Natural killer cell (primary cell): ENCODE measurements around the gene S100A2. TPM values are rescaled to one million over a fixed set of nuclear protein-coding genes. Genes with fewer than 3 reads are reported as not detected.

Source experiments
- ATAC-seq, 3 donors: fragments of 150-1000 bp in 2 of 3; fragments of 200-7000 bp in 1 of 3; cut with Tn5 transposase; 1 replicate in 1 of 3; 2 replicates in 2 of 3; pipeline ENCODE4 v1.10.0; 2021; ENCODE audit warnings: mild to moderate bottlenecking in 2 of 3, moderate library complexity in 2 of 3
- DNase-seq, 2 donors: peaks; one replicate each; pipeline versions ENCODE4 v3.0.0 to v3.0.0-alpha.2; 2013 to 2021; ENCODE audit warnings: mixed read lengths in 1 of 2
- H3K27ac ChIP-seq: one replicate; pipeline ENCODE4 v1.5.1; 2013; ENCODE audit warnings: mild to moderate bottlenecking, low read length
- H3K27me3 ChIP-seq: one replicate; pipeline ENCODE4 v1.6.1; 2013; ENCODE audit warnings: low read length; ENCODE audit not compliant: control insufficient read depth, insufficient read depth
- H3K36me3 ChIP-seq: one replicate; pipeline ENCODE4 v1.6.1; 2013; ENCODE audit warnings: low read length; ENCODE audit not compliant: control insufficient read depth, insufficient read depth
- H3K4me1 ChIP-seq: one replicate; pipeline ENCODE4 v1.6.1; 2013; ENCODE audit warnings: low read length; ENCODE audit not compliant: control insufficient read depth, insufficient read depth
- H3K4me3 ChIP-seq: one replicate; pipeline ENCODE4 v1.5.1; 2013; ENCODE audit warnings: low read length
- H3K9me3 ChIP-seq: one replicate; pipeline ENCODE4 v1.6.1; 2013; ENCODE audit warnings: low read length; ENCODE audit not compliant: control insufficient read depth, insufficient read depth
- H3K27ac Mint-ChIP-seq, 2 donors: one replicate each; pipeline ENCODE4 v1.8.0; 2022; ENCODE audit warnings: mild to moderate bottlenecking in 2 of 2, mixed read lengths in 2 of 2, moderate library complexity in 1 of 2
- H3K27me3 Mint-ChIP-seq, 2 donors: one replicate each; pipeline ENCODE4 v1.8.0; 2022; ENCODE audit warnings: low read depth in 2 of 2, mixed read lengths in 2 of 2
- H3K36me3 Mint-ChIP-seq: one replicate; pipeline ENCODE4 v1.8.0; 2022; ENCODE audit warnings: mixed read lengths
- H3K4me1 Mint-ChIP-seq, 2 donors: one replicate each; pipeline ENCODE4 v1.8.0; 2022; ENCODE audit warnings: mixed read lengths in 2 of 2
- H3K4me3 Mint-ChIP-seq: one replicate; pipeline ENCODE4 v1.8.0; 2022; ENCODE audit warnings: mild to moderate bottlenecking, moderate library complexity, mixed read lengths
- H3K9me3 Mint-ChIP-seq, 2 donors: one replicate each; pipeline ENCODE4 v1.8.0; 2022; ENCODE audit warnings: mixed read lengths in 2 of 2
- WGBS: methylation state at CpG from one replicate; pipeline ENCODE4 v1.1.7; 2013; ENCODE audit warnings: missing lambda C conversion rate; ENCODE audit not compliant: insufficient coverage; 5-methylcytosine and 5-hydroxymethylcytosine counted together
- intact Hi-C: fragments of 100-400 bp; cut with micrococcal nuclease; formaldehyde crosslinking; loops from one replicate; pipeline ENCODE4 v1.14.2; 2022
- total RNA-seq, 4 donors: library from RNA; stranded (reverse); fragments of 120-200 nt in 1 of 4; gene quantifications; one replicate each; pipeline versions ENCODE4 v1.2.3 to v1.2.4, GENCODE V29; 2013 to 2022
- TF ChIP-seq, protein P1 (sequence below): fragments of 200-600 bp; IDR thresholded peaks from one replicate; pipeline ENCODE4 v1.8.0; 2022; ENCODE audit warnings: antibody characterized with exemption

Gene S100A2
- total RNA-seq, 3 donors from 2014 or later (not counting 1 experiment from before 2014, with no cell fraction given), result not detected

DNA sequence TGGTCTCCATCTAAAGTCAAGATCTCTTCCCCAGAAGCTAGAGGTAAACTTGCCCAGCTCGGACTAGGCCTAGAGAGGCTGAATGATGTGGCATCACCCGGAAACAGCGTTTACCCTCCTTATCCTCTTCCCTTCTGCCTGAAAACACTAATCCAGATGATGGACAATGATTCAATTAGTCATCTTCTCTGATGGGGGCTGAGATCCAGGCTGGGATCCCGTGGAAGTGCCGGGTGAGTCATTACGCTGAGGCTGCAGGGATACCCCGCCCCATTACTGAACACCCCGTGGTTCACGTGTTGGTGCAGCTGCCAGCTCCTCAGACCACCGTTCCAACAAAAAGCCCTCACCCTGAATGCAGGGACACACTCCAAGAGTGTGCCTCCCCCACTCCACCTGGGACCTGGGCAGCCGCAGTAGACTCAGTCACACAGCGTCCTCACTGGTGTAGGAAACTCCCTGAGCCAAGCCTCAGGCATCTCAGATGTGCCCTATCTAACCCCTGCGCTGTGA is 31.9 kb downstream of the S100A2 start:
- H3K4me3 ChIP-seq, result peak overlapping the region; percentile 1
- no peaks in the 10 kb centered on the region for H3K27me3 ChIP-seq
- no peaks in the 10 kb centered on the region for H3K36me3 Mint-ChIP-seq
- 77% methylated on average over 13 of the region's 13 CpGs for WGBS
- no peaks in the 10 kb centered on the region for H3K9me3 ChIP-seq
- peaks cover 59% of the 10 kb centered on the region for H3K4me1 ChIP-seq
- TF ChIP-seq, protein P1, sequence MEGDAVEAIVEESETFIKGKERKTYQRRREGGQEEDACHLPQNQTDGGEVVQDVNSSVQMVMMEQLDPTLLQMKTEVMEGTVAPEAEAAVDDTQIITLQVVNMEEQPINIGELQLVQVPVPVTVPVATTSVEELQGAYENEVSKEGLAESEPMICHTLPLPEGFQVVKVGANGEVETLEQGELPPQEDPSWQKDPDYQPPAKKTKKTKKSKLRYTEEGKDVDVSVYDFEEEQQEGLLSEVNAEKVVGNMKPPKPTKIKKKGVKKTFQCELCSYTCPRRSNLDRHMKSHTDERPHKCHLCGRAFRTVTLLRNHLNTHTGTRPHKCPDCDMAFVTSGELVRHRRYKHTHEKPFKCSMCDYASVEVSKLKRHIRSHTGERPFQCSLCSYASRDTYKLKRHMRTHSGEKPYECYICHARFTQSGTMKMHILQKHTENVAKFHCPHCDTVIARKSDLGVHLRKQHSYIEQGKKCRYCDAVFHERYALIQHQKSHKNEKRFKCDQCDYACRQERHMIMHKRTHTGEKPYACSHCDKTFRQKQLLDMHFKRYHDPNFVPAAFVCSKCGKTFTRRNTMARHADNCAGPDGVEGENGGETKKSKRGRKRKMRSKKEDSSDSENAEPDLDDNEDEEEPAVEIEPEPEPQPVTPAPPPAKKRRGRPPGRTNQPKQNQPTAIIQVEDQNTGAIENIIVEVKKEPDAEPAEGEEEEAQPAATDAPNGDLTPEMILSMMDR, result no peak
- DNase-seq (peak in 1 of 2 donors; percentile 42), ATAC-seq (no peak)
- H3K36me3 ChIP-seq, result peaks cover 8% of the 10 kb centered on the region
- H3K4me3 Mint-ChIP-seq, result peak overlapping the region; percentile 88
- no peaks in the 10 kb centered on the region for H3K27me3 Mint-ChIP-seq
- peak overlapping the region; percentile 20 for H3K27ac ChIP-seq
- peak overlapping the region; percentile 90 to 94 for H3K27ac Mint-ChIP-seq
- intact Hi-C loops, result loop anchor here (1.0 kb wide), 1 partner anchor 35 kb away; no protein-coding TSS in a partner anchor
- H3K4me1 Mint-ChIP-seq, result peaks cover 50 to 62% of the 10 kb centered on the region in 2 donors
- H3K9me3 Mint-ChIP-seq, result no peaks in the 10 kb centered on the region

- DNase-seq (peak; percentile 73 to 88), ATAC-seq (no peak)
- H3K36me3 ChIP-seq, result peaks cover 8% of the 10 kb centered on the region
- TF ChIP-seq, protein P1, result peak; percentile 78
- no peaks in the 10 kb centered on the region for H3K36me3 Mint-ChIP-seq
- intact Hi-C loops, result loop anchor here (1.0 kb wide), 1 partner anchor 35 kb away; no protein-coding TSS in a partner anchor
- no peaks in the 10 kb centered on the region for H3K9me3 Mint-ChIP-seq
- WGBS, result 38% methylated on average over 34 of the region's 34 CpGs
- no peaks in the 10 kb centered on the region for H3K9me3 ChIP-seq
- peak overlapping the region; percentile 84 for H3K4me3 Mint-ChIP-seq
- no peaks in the 10 kb centered on the region for H3K27me3 ChIP-seq
- peaks cover 50 to 57% of the 10 kb centered on the region in 2 donors for H3K4me1 Mint-ChIP-seq
- H3K4me3 ChIP-seq, result peak overlapping the region; percentile 1
- no peaks in the 10 kb centered on the region for H3K27me3 Mint-ChIP-seq
- peak overlapping the region; percentile 71 for H3K27ac ChIP-seq
- H3K27ac Mint-ChIP-seq, result peak overlapping the region; percentile 90 to 94
- peaks cover 59% of the 10 kb centered on the region for H3K4me1 ChIP-seq
Measured at GRCh38 chr1:153532769-153533599, 32.7 kb downstream of the S100A2 start.

- H3K4me1 Mint-ChIP-seq, result peaks cover 50 to 53% of the 10 kb centered on the region in 2 donors
Measured at GRCh38 chr1:153532181-153532580, 33.5 kb downstream of the S100A2 start.

More at GRCh38 chr1:153532181-153532580, 33.5 kb downstream of the S100A2 start:
- peak overlapping the region; percentile 90 to 94 for H3K27ac Mint-ChIP-seq
- Histone ChIP-seq H3K27me3 (no peaks in the 10 kb centered on the region), H3K4me1 (peaks cover 57% of the 10 kb centered on the region), H3K27ac (peak overlapping the region; percentile 71), H3K4me3 (no peak overlapping the region), H3K36me3 (peaks cover 8% of the 10 kb centered on the region), H3K9me3 (no peaks in the 10 kb centered on the region)
- DNase-seq, result peak in 1 of 2 donors; percentile 67
- TF ChIP-seq, protein P1, result no peak
- intact Hi-C loops, result no loop called here
- peak overlapping the region; percentile 84 for H3K4me3 Mint-ChIP-seq
- peak; percentile 22 to 30 (median 27) for ATAC-seq
- no peaks in the 10 kb centered on the region for H3K27me3 Mint-ChIP-seq
- H3K9me3 Mint-ChIP-seq, result no peaks in the 10 kb centered on the region
- 81% methylated on average over 2 of the region's 2 CpGs for whole genome bisulfite sequencing
- no peaks in the 10 kb centered on the region for H3K36me3 Mint-ChIP-seq
